Measurements from ENCODE around the gene TMEM187.

The TMEM187 gene

DNA sequence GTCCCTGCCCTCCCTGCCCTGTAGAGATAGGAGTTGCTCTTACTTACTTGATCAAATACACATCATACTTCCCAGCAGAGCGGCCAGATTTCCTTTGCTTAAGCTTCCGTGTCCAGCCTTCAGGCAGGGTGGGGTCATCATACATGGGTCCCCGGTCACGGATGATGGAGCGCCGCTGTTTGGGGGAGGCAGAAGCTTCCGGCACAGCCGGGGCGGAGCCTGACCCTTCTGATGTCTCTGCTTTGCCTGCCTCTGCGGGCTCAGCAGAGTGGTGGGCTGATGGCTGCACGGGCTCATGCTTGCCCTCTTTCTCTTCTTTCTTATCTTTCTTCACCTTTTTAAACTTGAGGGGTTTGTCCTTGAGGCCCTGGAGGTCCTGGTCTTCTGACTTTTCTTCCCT, 59.6 kb downstream of the TMEM187 start:
- TF ChIP-seq TAF1 (IDR thresholded peaks at IDR 0.05; ENCODE audit: borderline replicate concordance, insufficient read depth, low read length) (no peak), REST (IDR thresholded peaks at IDR 0.05; ENCODE audit: insufficient read depth in 1 of 2, low read depth in 2 of 2, low read length in 2 of 2) (no peak), POLR2AphosphoS5 (IDR thresholded peaks at IDR 0.05; ENCODE audit: low read depth, low read length) (no peak), SIN3A (IDR thresholded peaks at IDR 0.05; ENCODE audit: borderline replicate concordance, insufficient read depth, low read length) (no peak), FOXP2 (optimal IDR thresholded peaks at IDR 0.05; ENCODE audit: borderline replicate concordance, extremely low read depth, extremely low read length, insufficient read depth) (no peak)

DNA sequence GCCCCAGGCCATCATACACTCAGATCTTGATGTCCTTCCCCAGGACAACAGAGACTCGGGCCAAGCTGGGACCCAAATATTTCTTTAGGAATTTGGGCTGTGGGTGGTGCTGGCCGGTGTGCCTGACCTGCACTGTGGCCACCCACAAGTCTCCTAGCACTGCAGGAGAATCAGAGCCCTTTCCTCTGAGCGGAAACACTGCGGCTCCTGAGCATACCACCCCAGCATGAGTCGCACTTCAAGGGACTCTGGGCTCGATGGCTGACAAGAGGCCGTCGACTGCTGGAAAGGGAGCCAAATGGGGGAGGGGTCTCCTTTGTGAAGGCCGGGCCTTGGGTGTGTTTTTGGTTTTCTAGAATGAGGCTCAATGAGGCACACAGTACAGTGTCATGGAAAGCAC, 60.1 kb downstream of the TMEM187 start:
- no peak for TF ChIP-seq TAF1 (IDR thresholded peaks at IDR 0.05; ENCODE audit: borderline replicate concordance, insufficient read depth, low read length)
- no peak for TF ChIP-seq POLR2AphosphoS5 (IDR thresholded peaks at IDR 0.05; ENCODE audit: low read depth, low read length)
- no peak for TF ChIP-seq SIN3A (IDR thresholded peaks at IDR 0.05; ENCODE audit: borderline replicate concordance, insufficient read depth, low read length)
- TF ChIP-seq FOXP2 (optimal IDR thresholded peaks at IDR 0.05; ENCODE audit: borderline replicate concordance, extremely low read depth, extremely low read length, insufficient read depth), result no peak
- no peak for TF ChIP-seq REST (IDR thresholded peaks at IDR 0.05; ENCODE audit: insufficient read depth in 1 of 2, low read depth in 2 of 2, low read length in 2 of 2)

Measured in PFSK-1 (cell line).